Activated T-cell treated with anti-CD3 and anti-CD28 coated beads, Interleukin-2, amount 50 U/mL, for 4 hours (primary cell): ENCODE data around the gene LRRC4. TPM values are rescaled to one million over a fixed set of nuclear protein-coding genes. Genes with fewer than 3 reads are reported as not detected.

Experiments used
- ATAC-seq, 2 donors: fragments of 200-7000 bp; cut with Tn5 transposase; one replicate each; pipeline ENCODE4 v1.10.0; 2021
- DNase-seq: peaks from one replicate; pipeline ENCODE4 v3.0.0-alpha.2; 2020
- H3K27me3 Mint-ChIP-seq: one replicate; pipeline ENCODE4 v1.8.0; 2021; ENCODE audit warnings: low read depth, mixed read lengths
- H3K36me3 Mint-ChIP-seq: one replicate; pipeline ENCODE4 v1.8.0; 2022; ENCODE audit warnings: mixed read lengths; ENCODE audit not compliant: insufficient read depth
- H3K4me1 Mint-ChIP-seq: one replicate; pipeline ENCODE4 v1.8.0; 2021; ENCODE audit warnings: low read depth, mixed read lengths
- H3K4me3 Mint-ChIP-seq: one replicate; pipeline ENCODE4 v1.8.0; 2021; ENCODE audit warnings: mild to moderate bottlenecking, moderate library complexity, mixed read lengths
- H3K9me3 Mint-ChIP-seq: one replicate; pipeline ENCODE4 v1.8.0; 2021; ENCODE audit warnings: mixed read lengths
- total RNA-seq, 3 donors: library from RNA; stranded (reverse); gene quantifications; one replicate each; pipeline ENCODE4 v1.2.1, GENCODE V29; 2021

Gene LRRC4
- total RNA-seq, 3 donors from 2014 or later, result 1.2 to 4.2 (median 2.8) TPM

DNA sequence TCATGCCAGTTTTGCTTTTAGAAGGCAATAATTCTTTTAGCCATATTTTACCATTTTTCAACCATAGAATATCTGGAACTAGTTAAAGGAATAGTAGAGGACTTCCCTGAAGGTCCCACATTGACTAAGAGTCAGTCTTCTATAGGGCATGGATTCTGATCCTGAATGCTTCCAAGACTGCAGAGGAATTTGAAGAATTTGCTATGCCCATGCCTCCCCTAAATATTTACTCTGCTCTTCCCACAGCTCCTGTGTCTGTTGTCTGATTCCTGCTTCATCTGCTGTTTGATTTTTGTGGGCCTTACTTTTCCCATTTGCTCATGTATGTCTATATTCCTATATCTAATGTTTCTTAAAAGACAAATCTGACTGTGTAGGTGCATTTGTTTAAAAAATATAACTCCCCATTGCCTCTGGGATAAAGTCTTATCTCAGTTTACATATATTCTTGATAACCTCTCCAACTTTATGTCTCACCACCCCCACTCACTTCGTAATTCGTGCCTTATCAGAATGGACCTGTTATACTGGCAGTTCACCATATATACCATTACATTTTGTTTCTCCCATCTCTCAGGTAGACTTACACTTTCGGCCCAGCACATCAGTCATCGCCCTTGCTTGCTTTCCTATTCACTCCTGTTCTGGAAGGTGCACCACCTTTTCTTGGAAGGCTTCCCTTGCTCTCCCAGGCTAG, 33.9 kb downstream of the LRRC4 start:
- Mint-ChIP-seq H3K4me3 (no peak overlapping the region), H3K27me3 (no peaks in the 10 kb centered on the region), H3K4me1 (peaks cover 4% of the 10 kb centered on the region), H3K36me3 (peaks cover 44% of the 10 kb centered on the region), H3K9me3 (no peaks in the 10 kb centered on the region)
- ATAC-seq (no peak), DNase-seq (no peak)

DNA sequence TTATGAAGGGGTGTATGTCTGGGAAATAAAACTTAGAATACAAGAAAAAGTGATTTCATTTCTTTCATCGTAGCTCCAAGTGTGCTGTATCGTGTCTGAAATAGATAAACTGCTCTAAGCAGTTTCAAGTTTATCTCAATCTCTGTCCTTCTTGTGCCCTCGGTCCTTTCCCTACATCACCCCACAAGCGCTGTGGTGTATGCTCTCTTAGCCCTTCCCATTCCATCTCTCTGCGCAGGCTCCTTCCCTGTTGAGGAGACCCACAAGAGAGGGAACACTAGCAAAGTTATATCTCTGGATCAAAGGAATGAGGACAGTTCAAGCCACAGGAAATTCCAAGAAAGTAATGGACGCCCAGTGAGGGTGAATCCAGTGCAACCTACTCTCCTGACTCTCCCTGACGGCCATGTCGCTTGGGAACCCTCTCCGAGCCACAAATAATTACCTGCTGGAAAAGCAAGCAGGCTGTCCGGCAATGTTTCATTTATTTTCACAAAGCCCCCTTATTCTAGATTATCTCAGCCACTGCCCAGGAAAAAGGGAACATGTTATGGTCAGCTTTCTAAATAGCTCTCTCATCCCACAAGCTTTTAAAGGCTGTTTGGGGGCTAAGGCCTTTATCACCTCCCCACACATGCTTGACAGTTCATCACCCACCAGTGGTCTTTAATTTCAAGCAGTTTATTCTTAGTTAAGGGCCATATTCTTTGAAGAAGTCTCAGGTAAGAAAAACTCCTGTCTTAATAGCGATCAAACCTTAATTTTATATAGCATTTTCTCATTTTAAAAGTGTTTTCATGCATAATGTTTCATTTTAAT, 34.8 kb downstream of the LRRC4 start:
- ATAC-seq (no peak), DNase-seq (no peak)
- Mint-ChIP-seq H3K36me3 (peaks cover 49% of the 10 kb centered on the region), H3K4me3 (no peak overlapping the region), H3K4me1 (no peaks in the 10 kb centered on the region), H3K27me3 (no peaks in the 10 kb centered on the region), H3K9me3 (no peaks in the 10 kb centered on the region)

DNA sequence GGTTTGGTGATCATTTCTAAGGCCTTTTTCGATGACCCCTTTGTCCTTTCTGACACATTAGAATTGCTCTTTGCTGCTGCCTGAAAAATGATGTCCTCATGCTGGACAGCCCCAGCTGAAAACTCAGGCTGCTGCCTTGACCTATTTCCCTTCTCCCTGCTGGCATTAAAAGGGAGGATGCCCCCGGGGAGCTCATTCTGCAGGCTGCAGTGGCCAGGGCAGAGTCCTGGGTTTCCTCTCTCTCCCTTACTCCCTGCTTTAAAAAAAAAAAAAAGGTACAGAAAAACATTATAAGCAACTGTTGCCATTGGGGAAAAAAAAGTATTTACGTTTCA, 35.4 kb downstream of the LRRC4 start:
- Mint-ChIP-seq H3K4me1 (no peaks in the 10 kb centered on the region), H3K27me3 (no peaks in the 10 kb centered on the region), H3K36me3 (peaks cover 52% of the 10 kb centered on the region), H3K9me3 (no peaks in the 10 kb centered on the region), H3K4me3 (no peak overlapping the region)
- DNase-seq (no peak), ATAC-seq (no peak)

DNA sequence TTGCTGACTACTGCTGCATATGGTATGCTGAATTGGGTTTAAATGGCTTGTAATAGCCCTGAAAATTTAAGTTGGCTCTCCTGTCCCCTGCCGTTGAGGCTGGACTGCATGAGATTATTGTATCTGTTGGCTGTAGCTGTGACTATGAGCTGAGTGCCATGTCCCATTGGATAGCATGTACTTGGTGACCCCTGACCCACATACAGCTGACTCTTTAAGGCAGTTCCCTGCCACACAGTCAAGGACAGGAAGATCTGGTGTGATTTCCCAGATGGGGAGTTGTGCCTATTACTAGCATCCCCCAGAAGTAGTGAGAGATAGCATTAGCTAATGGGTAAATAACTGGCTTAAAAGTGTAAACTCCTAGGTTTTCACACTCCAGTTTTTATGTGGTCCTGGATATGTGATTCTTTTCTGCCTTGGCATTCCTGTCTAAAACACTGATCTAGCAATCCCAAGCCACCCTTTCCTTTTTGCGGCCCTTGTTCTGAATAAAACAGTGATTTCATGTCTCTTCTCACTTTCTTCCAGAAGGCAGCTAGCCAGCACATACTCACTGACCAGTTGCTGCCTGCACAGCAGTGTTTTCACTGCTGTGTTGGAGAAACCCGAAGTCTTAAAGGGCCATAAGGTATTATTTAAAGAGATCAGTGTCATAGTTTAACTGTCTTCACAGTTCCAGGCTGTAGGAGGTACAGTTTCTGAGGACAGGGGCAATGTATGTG, 35.9 kb downstream of the LRRC4 start:
- peaks cover 53% of the 10 kb centered on the region for H3K36me3 Mint-ChIP-seq
- no peaks in the 10 kb centered on the region for H3K4me1 Mint-ChIP-seq

DNA sequence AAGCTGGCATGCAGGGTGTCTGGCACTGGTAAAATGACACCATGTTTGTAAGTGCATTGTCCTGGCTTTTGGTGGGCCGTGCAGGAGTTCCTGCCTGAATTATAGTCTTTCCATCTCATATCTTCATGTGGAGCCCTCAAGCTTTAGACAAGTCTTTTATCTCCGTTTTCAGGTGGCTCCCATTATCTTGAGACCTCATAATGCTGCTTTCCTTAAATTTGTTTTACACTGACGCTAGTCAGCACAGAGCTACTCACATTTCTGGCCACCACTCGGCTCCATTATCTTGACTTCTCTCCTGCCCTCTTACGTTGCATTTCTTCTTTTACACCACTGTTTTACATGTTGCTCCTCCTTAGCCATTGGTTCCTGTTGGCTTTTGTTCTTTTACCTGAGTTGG, 37.2 kb downstream of the LRRC4 start:
- H3K4me1 Mint-ChIP-seq, result no peaks in the 10 kb centered on the region
- H3K36me3 Mint-ChIP-seq, result peaks cover 55% of the 10 kb centered on the region
- no peak for DNase-seq
- no peak overlapping the region for H3K4me3 Mint-ChIP-seq
- H3K27me3 Mint-ChIP-seq, result no peaks in the 10 kb centered on the region
- H3K9me3 Mint-ChIP-seq, result no peaks in the 10 kb centered on the region
- ATAC-seq, result no peak

More for the DNA sequence above, 35.9 kb downstream of the LRRC4 start:
- ATAC-seq (no peak), DNase-seq (no peak)
- H3K4me3 Mint-ChIP-seq, result no peak overlapping the region
- no peaks in the 10 kb centered on the region for H3K9me3 Mint-ChIP-seq
- no peaks in the 10 kb centered on the region for H3K27me3 Mint-ChIP-seq

DNA sequence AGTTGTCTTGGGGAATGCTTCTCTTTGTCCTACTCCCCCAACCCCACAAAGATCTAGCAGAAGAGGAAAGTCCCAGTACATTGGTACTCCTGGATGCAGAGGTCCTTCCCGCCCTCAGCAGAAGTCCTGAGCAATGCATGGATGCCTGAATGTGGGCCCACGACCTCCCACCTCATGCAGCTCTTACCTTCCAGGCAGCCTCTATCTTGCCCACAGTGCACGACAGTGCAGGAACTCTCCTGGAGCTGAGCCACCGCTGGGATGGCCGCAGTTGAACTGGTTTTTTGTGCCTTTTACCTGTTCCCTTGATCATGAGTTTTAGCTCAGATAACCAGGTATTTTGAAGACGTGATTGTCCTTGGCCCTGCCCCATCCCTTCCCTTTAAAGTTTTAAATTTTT, 37.9 kb downstream of the LRRC4 start:
- Mint-ChIP-seq H3K4me3 (no peak overlapping the region), H3K4me1 (no peaks in the 10 kb centered on the region), H3K36me3 (peaks cover 54% of the 10 kb centered on the region), H3K9me3 (no peaks in the 10 kb centered on the region), H3K27me3 (no peaks in the 10 kb centered on the region)
- no peak for ATAC-seq
- DNase-seq, result no peak

DNA sequence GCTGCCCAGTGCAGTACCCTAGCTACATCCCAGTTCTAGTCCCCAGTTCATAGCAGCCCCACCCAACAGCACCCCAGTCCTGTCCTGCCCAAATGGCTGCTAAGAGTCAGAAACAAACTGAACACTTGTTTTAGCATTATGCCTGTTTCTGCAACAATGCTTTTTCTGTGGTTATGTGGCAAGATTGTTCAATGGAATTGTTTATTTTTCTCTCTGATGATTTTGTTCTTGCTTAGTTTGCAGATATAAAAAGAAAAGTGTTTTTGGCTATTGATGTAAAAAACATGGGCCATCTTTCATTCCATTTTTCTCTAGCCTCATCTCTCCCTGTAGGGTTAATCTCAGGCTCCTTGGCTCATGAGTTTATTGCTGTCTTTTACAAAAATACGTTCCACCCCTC, 42.5 kb downstream of the LRRC4 start:
- Mint-ChIP-seq H3K9me3 (no peaks in the 10 kb centered on the region), H3K27me3 (no peaks in the 10 kb centered on the region), H3K4me3 (no peak overlapping the region), H3K36me3 (peaks cover 39% of the 10 kb centered on the region), H3K4me1 (peaks cover 6% of the 10 kb centered on the region)
- DNase-seq, result no peak
- ATAC-seq, result no peak

DNA sequence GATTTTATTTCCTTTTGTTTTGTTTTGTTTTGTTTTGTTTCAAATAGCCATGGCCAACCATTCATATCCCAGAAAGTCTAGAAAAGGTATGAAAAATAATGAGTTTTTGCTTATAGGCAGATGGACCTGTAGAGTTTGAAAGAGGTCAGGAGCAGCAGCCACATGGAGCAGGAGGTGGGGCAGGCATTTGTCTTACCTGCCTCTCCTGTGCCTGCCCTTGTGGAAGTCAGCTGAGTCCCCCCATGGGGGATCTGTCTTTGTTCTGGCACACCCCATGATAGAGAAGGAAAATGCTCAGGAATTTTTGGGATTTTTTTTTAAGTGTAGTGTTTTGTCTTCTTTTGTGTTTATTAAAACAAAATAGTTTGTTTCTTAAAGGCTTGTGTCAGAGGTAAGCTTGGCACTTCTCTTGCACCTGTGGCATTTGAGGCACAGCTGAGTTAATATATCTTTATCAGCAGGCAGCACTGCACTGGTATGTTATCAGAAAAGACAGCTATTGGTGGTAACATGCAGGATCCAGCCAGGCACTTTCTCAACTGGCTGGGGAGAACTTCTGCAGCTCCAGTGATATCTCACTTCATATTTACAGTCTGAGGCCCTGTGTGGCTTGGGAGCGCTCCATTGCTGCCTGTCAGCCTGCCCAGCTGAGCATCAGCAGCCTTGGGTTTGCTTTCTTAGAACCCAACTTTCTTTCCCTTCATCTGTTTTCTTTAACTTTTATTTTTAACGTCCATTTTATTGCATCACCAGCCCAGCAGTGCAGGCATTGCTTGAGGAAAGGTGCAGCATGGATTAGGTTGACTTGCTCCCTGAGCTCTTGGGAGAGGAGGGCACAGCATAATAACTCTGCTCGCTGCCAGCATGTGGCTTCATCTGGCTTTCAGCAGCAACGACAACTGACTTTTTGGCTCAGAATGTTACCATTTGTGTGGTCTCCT, 44.4 kb downstream of the LRRC4 start:
- no peaks in the 10 kb centered on the region for H3K27me3 Mint-ChIP-seq
- H3K4me1 Mint-ChIP-seq, result peaks cover 14% of the 10 kb centered on the region
- no peak overlapping the region for H3K4me3 Mint-ChIP-seq
- ATAC-seq (no peak), DNase-seq (no peak)
- no peaks in the 10 kb centered on the region for H3K9me3 Mint-ChIP-seq
- peaks cover 21% of the 10 kb centered on the region for H3K36me3 Mint-ChIP-seq

DNA sequence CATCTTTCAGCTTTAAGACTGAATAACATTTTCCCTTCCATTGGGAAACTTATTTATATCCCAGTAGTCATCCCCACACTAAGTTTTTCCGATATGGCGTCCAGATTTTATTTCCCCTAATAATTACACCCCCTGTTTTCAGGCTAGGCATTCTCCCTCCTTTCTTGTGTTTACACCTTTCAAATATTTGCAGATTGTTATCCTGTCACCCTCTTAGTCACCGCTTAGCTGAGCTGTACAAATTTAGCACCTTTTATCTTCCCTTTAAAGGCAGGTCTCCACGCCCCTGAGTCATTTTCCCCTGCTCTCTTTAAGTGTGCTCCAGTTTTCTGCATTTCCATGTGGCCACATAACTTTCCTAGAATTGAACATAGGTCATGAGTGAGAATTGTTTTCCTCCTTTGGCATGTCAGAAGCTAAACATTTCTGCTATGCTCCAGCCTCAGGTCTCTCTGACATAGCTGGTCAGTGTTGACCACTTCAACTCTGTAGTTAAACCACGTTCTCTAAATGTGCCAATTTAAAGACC, 47.4 kb downstream of the LRRC4 start:
- H3K4me1 Mint-ChIP-seq, result peaks cover 25% of the 10 kb centered on the region

DNA sequence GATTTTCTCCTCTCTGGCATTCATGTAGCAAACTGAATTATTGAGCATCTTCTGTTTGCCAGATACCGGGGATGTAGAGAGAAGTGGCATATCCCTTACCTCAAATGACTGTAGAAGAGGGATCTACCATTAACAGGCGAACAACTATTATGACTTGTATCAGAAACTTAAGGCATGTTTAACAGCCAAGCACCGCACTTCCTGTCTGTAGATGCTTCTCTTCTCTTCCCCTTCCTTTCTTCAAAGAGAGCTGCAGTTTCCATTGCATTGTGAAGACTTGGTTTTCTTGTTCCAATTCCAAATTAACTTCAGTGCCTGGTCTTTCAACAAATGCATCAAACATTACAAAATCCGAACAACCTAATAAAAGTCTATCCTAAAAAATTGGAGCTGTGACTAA, 49.3 kb downstream of the LRRC4 start:
- Mint-ChIP-seq H3K4me3 (no peak overlapping the region), H3K4me1 (peaks cover 25% of the 10 kb centered on the region), H3K27me3 (no peaks in the 10 kb centered on the region), H3K9me3 (peaks cover 22% of the 10 kb centered on the region), H3K36me3 (peaks cover 34% of the 10 kb centered on the region)
- DNase-seq, result no peak
- no peak for ATAC-seq

More for the DNA sequence above, 47.4 kb downstream of the LRRC4 start:
- H3K4me3 Mint-ChIP-seq, result no peak overlapping the region
- peak; percentile 56 to 57 for ATAC-seq
- peaks cover 18% of the 10 kb centered on the region for H3K36me3 Mint-ChIP-seq
- no peaks in the 10 kb centered on the region for H3K27me3 Mint-ChIP-seq
- DNase-seq, result no peak
- H3K9me3 Mint-ChIP-seq, result peaks cover 7% of the 10 kb centered on the region

DNA sequence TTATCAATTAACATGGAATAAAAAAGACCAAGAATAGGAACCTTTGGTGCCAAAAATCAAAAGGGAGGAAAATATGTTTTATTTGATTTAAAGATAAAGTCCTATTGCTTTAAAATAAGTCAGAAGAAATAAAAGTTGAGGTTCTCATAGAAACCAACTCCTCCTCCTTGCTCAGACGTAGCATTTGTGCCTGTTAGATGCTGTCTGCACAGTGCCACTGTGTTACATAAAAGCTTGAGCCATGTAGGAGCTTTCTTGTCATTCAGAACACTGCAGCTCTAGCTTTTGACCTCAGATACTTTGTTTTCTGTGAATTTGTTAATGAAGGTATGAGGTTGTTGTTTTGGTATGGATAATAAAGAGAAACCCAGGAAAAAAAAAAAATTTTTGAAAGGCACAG, 50.3 kb downstream of the LRRC4 start:
- no peaks in the 10 kb centered on the region for H3K27me3 Mint-ChIP-seq
- peaks cover 45% of the 10 kb centered on the region for H3K36me3 Mint-ChIP-seq
- ATAC-seq, result no peak
- H3K9me3 Mint-ChIP-seq, result peaks cover 23% of the 10 kb centered on the region
- no peak for DNase-seq
- H3K4me1 Mint-ChIP-seq, result peaks cover 25% of the 10 kb centered on the region
- no peak overlapping the region for H3K4me3 Mint-ChIP-seq

DNA sequence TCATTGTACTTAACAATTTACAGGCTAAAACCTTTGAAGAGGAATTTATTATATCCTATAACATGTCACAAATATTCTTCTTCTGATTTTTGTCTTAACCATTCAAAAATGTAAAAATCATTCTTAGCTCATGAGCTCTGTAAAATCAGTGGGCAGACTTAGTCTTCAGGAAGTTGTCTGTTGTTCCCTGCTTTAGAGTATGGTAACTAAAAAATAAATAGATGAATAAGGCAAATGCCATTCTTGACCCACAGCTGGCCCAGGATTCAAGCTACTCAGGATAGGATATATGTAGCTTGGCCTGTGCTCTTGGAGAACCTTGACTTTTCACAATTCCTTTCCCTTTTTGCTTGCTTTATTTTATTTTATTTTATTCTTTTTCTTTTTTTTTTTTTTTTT, 51.5 kb downstream of the LRRC4 start:
- H3K27me3 Mint-ChIP-seq, result no peaks in the 10 kb centered on the region
- peaks cover 23% of the 10 kb centered on the region for H3K9me3 Mint-ChIP-seq
- no peak overlapping the region for H3K4me3 Mint-ChIP-seq
- H3K4me1 Mint-ChIP-seq, result peaks cover 25% of the 10 kb centered on the region
- H3K36me3 Mint-ChIP-seq, result peaks cover 57% of the 10 kb centered on the region
- DNase-seq, result no peak
- no peak for ATAC-seq

DNA sequence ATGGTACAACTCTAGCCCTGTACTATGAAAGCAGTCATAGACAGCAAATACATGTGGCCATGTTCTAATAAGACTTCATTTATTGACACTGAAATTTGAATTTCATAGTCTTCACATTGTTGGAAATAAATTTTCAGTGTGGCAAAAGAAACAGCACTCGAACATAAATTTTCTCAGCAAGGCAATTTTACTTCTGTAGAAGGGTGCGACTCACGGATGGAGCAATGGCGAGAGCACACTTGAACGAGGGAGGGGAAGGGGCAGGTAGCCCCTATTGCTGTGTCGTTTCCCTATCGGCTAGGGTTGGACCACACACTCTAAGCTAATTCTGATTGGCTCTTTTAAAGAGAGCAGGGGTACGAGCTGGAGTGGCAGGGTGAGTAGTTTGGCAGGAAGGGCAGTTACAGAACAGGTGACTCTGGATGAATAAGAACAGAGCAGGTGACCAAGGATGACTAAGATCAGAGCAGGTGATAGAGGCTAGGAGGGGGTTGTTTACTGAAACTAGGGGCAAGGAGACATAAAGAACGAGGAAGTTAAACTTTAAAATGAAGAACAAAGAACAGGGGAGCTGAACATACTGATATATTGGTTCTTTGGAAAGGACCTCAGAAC, 52.0 kb downstream of the LRRC4 start:
- no peak for ATAC-seq
- peaks cover 58% of the 10 kb centered on the region for H3K36me3 Mint-ChIP-seq

More for the DNA sequence above, 52.0 kb downstream of the LRRC4 start:
- H3K4me1 Mint-ChIP-seq, result peaks cover 22% of the 10 kb centered on the region
- peaks cover 23% of the 10 kb centered on the region for H3K9me3 Mint-ChIP-seq
- H3K27me3 Mint-ChIP-seq, result no peaks in the 10 kb centered on the region
- H3K4me3 Mint-ChIP-seq, result no peak overlapping the region
- no peak for DNase-seq
